Esophagus squamous epithelium (tissue), 4 donors: ENCODE data around the gene STAP2.

Experiments
- POLR2A ChIP-seq, 4 donors: fragments of 450-650 bp; IDR thresholded peaks; one replicate each; pipeline ENCODE4 v1.6.1; 2017; ENCODE audit warnings: antibody characterized with exemption in 4 of 4, mild to moderate bottlenecking in 4 of 4, moderate library complexity in 3 of 4
- TF ChIP-seq, protein P1 (sequence below), 6 experiments: fragments of 450-650 bp in 4 of 6; fragments of 200-600 bp in 2 of 6; sonication (generic) in 2 of 6; IDR thresholded peaks; one replicate each; pipeline ENCODE4 v1.5.1; 2016 to 2019; ENCODE audit warnings: antibody characterized with exemption in 6 of 6, mild to moderate bottlenecking in 4 of 6, moderate library complexity in 4 of 6

DNA sequence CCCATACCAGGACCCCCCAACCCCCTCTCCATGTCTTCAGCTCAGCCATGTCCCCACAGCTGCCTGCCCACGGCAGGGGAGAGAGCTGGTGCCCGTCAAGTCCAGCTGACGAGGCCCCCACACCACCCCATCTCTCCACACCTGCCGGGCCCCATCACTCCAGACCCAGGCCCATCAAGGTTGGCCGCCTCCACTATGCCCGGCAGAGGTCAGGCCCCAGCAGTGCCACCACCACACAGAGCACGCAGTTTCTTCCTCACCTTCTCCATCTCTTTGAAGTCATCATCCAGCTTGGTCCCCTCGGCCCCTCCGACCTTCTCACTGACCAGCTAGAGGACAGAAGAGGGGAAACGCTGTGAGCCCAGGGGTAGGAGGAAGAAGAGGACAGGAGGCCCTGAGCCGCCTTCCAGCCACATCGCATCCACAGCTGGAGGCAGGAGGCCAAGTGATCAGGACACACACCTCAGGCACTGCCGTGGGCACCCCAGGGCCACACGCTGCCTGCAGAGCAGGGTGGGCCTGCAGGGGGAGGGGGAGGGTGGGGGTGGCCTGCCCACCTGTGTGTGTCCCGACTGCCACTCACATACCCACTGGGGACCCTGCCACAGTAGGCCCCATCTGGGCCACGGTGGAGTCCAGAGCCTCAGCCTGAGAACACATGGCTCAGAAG lies 28.2 kb upstream of the STAP2 start:
- TF ChIP-seq, protein P1, sequence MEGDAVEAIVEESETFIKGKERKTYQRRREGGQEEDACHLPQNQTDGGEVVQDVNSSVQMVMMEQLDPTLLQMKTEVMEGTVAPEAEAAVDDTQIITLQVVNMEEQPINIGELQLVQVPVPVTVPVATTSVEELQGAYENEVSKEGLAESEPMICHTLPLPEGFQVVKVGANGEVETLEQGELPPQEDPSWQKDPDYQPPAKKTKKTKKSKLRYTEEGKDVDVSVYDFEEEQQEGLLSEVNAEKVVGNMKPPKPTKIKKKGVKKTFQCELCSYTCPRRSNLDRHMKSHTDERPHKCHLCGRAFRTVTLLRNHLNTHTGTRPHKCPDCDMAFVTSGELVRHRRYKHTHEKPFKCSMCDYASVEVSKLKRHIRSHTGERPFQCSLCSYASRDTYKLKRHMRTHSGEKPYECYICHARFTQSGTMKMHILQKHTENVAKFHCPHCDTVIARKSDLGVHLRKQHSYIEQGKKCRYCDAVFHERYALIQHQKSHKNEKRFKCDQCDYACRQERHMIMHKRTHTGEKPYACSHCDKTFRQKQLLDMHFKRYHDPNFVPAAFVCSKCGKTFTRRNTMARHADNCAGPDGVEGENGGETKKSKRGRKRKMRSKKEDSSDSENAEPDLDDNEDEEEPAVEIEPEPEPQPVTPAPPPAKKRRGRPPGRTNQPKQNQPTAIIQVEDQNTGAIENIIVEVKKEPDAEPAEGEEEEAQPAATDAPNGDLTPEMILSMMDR (IDR thresholded peaks at IDR 0.05), result no peak
- TF ChIP-seq POLR2A (IDR thresholded peaks at IDR 0.05), result no peak
